ENCODE data around the gene RFNG.

DNA sequence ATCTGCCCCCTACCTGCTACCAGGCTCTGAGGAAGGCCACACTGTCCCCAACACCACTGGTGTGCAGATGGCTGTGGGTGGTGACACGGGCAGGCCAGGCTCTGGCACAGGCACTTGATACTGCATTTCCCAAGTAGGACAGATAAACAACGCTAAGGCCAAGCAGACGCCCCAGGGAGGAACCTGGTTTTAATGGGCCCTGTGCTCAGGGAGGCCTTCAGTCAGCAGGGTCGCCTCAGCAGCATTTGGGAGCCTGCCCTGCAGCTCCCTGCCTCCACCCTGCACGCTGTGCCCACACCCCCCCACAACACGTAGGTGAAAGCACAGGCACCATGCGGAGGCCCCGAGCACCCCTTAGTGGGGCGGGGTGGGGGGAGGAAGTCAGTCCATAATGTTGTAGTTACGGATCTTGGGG lies 49.7 kb upstream of the RFNG start:
- TF ChIP-seq POLR2A (IDR thresholded peaks at IDR 0.05; ENCODE audit: low read depth, low read length), result no peak
- TF ChIP-seq, protein P1, sequence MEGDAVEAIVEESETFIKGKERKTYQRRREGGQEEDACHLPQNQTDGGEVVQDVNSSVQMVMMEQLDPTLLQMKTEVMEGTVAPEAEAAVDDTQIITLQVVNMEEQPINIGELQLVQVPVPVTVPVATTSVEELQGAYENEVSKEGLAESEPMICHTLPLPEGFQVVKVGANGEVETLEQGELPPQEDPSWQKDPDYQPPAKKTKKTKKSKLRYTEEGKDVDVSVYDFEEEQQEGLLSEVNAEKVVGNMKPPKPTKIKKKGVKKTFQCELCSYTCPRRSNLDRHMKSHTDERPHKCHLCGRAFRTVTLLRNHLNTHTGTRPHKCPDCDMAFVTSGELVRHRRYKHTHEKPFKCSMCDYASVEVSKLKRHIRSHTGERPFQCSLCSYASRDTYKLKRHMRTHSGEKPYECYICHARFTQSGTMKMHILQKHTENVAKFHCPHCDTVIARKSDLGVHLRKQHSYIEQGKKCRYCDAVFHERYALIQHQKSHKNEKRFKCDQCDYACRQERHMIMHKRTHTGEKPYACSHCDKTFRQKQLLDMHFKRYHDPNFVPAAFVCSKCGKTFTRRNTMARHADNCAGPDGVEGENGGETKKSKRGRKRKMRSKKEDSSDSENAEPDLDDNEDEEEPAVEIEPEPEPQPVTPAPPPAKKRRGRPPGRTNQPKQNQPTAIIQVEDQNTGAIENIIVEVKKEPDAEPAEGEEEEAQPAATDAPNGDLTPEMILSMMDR (conservative IDR thresholded peaks at IDR 0.05; ENCODE audit: low read depth, low read length), result no peak
- no peak for TF ChIP-seq RAD21 (IDR thresholded peaks at IDR 0.05; ENCODE audit: low read length)
- TF ChIP-seq RFX5 (IDR thresholded peaks at IDR 0.05; ENCODE audit: low read depth, low read length), result no peak
- no peak for TF ChIP-seq MXI1 (IDR thresholded peaks at IDR 0.05; ENCODE audit: borderline replicate concordance, low read depth, low read length)
- no peak for TF ChIP-seq MAZ (IDR thresholded peaks at IDR 0.05; ENCODE audit: borderline replicate concordance, low read depth, low read length)
- TF ChIP-seq CEBPB (IDR thresholded peaks at IDR 0.05; ENCODE audit: low read depth, low read length), result no peak
- TF ChIP-seq RCOR1 (IDR thresholded peaks at IDR 0.05; ENCODE audit: insufficient replicate concordance, low read length), result no peak
- TF ChIP-seq SMC3 (IDR thresholded peaks at IDR 0.05; ENCODE audit: low read depth, low read length), result no peak
- no peak for TF ChIP-seq FOS (IDR thresholded peaks at IDR 0.05; ENCODE audit: low read depth, low read length)
- TF ChIP-seq CHD1 (IDR thresholded peaks at IDR 0.05; ENCODE audit: low read depth, low read length), result no peak
